HCT116 (cell line): ENCODE results near the gene TMEM237. TPM values are rescaled to one million over a fixed set of nuclear protein-coding genes. Genes with fewer than 3 reads are reported as not detected.
A peak's percentile ranks its signal among the peaks of the same experiment; 100 is the strongest.

Experiments
- ATAC-seq: fragments of 200-7000 bp; cut with Tn5 transposase; 2 replicates; pipeline ENCODE4 v1.9.1; 2020; ENCODE audit warnings: mild to moderate bottlenecking, moderate library complexity
- BruUV-seq: library from RNA; stranded (reverse); fragments of 400-500 nt; replicated peaks from 2 replicates; lab custom pipeline; 2021; lab: Mats Ljungman, UMichigan
- CTCF ChIA-PET: fragments of 300-600 bp; sonication (Branson Sonifier 250); formaldehyde crosslinking; loops from one replicate; lab custom pipeline; 2021; ENCODE audit warnings: antibody characterized with exemption; lab: Charles Lee
- POLR2A ChIA-PET: fragments of 300-600, 350-600 bp; sonication (Branson Sonifier 250); formaldehyde crosslinking; loops from one replicate; lab custom pipeline; 2021; ENCODE audit warnings: antibody characterized with exemption; lab: Charles Lee
- RAD21 ChIA-PET, 2 experiments: fragments of 300-600 bp; sonication (Branson Sonifier 250); formaldehyde crosslinking; loops; one replicate each; lab custom pipeline; 2023; ENCODE audit warnings: low total read pairs in 2 of 2; ENCODE audit not compliant: uncharacterized antibody in 2 of 2, unreplicated experiment in 2 of 2, low non-redundant PET in 1 of 2; lab: Charles Lee
- DNase-seq: peaks from one replicate; pipeline ENCODE4 v3.0.0-alpha.2; 2010; ENCODE audit warnings: low read depth, low spot score
- H2AFZ ChIP-seq: fragments of 200-600 bp; shearing (Covaris generic), sonication (generic); 2 replicates; pipeline ENCODE4 v1.6.1; 2017; ENCODE audit warnings: low read depth, mixed run types, mixed read lengths, antibody characterized with exemption, low read length; ENCODE audit not compliant: poor library complexity, severe bottlenecking
- H3K27ac ChIP-seq: 2 replicates; pipeline ENCODE4 v1.5.1; 2012; ENCODE audit warnings: low read depth, low read length
- H3K27me3 ChIP-seq: fragments of 200-600 bp; sonication (generic); 2 replicates; pipeline ENCODE4 v1.6.1; 2016; ENCODE audit warnings: mixed run types, low read length, mixed read lengths; ENCODE audit not compliant: insufficient read depth
- H3K36me3 ChIP-seq, 2 experiments: fragments of 200-500 bp in 1 of 2; fragments of 200-600 bp in 1 of 2; sonication (Bioruptor generic) in 1 of 2; sonication (generic) in 1 of 2; 2 replicates each; pipeline versions ENCODE4 v1.5.1 to v1.6.1; 2014 to 2016; ENCODE audit warnings: low read length in 2 of 2, inconsistent platforms in 1 of 2, mixed read lengths in 1 of 2, mixed run types in 1 of 2; ENCODE audit not compliant: insufficient read depth in 2 of 2, control insufficient read depth in 1 of 2
- H3K4me1 ChIP-seq, 2 experiments: fragments of 200-600 bp in 1 of 2; sonication (generic) in 1 of 2; 2 replicates each; pipeline versions ENCODE4 v1.5.1 to v1.6.1; 2012 to 2017; ENCODE audit warnings: low read length in 2 of 2, inconsistent platforms in 1 of 2, mild to moderate bottlenecking in 1 of 2, mixed read lengths in 1 of 2, mixed run types in 1 of 2, moderate library complexity in 1 of 2; ENCODE audit not compliant: insufficient read depth in 2 of 2, control insufficient read depth in 1 of 2
- H3K4me2 ChIP-seq: fragments of 200-600 bp; sonication (generic); 2 replicates; pipeline ENCODE4 v1.6.1; 2017; ENCODE audit warnings: mixed run types, low read length, mixed read lengths
- H3K4me3 ChIP-seq, 2 experiments: fragments of 200-600 bp in 1 of 2; sonication (generic) in 1 of 2; replicated peaks in 1 of 2; 2 replicates each; pipeline ENCODE4 v1.5.1; 2011 to 2016; ENCODE audit warnings: low read length in 2 of 2, control low read depth in 1 of 2, low read depth in 1 of 2, mild to moderate bottlenecking in 1 of 2, mixed read lengths in 1 of 2, mixed run types in 1 of 2
- H3K79me2 ChIP-seq: fragments of 200-600 bp; sonication (generic); 2 replicates; pipeline ENCODE4 v1.6.1; 2017; ENCODE audit warnings: mild to moderate bottlenecking, mixed run types, low read length, moderate library complexity, mixed read lengths; ENCODE audit not compliant: insufficient read depth
- H3K9ac ChIP-seq: fragments of 200-600 bp; sonication (generic); 2 replicates; pipeline ENCODE4 v1.6.1; 2016; ENCODE audit warnings: low read length, mixed read lengths
- H3K9me2 ChIP-seq: fragments of 200-600 bp; sonication (generic), shearing (Covaris generic); 2 replicates; pipeline ENCODE4 v1.6.1; 2017; ENCODE audit warnings: mixed run types, mild to moderate bottlenecking, moderate library complexity; ENCODE audit not compliant: insufficient read depth
- H3K9me3 ChIP-seq, 2 experiments: fragments of 200-500 bp in 1 of 2; fragments of 200-600 bp in 1 of 2; sonication (Bioruptor generic) in 1 of 2; sonication (generic) in 1 of 2; 2 replicates each; pipeline ENCODE4 v1.6.1; 2014 to 2017; ENCODE audit warnings: low read length in 2 of 2, mixed read lengths in 2 of 2, inconsistent platforms in 1 of 2, low read depth in 1 of 2, mild to moderate bottlenecking in 1 of 2, mixed run types in 1 of 2, moderate library complexity in 1 of 2; ENCODE audit not compliant: control insufficient read depth in 1 of 2, insufficient read depth in 1 of 2
- H4K20me1 ChIP-seq: fragments of 200-600 bp; sonication (generic), shearing (Covaris generic); 2 replicates; pipeline ENCODE4 v1.6.1; 2017; ENCODE audit warnings: mixed run types, mild to moderate bottlenecking, moderate library complexity; ENCODE audit not compliant: insufficient read depth
- ATF3 ChIP-seq: IDR thresholded peaks from 2 replicates; pipeline ENCODE4 v1.6.1; 2012
- CEBPB ChIP-seq: IDR thresholded peaks from 2 replicates; pipeline ENCODE4 v1.6.1; 2012; ENCODE audit warnings: low read depth
- FOSL1 ChIP-seq: IDR thresholded peaks from 2 replicates; pipeline ENCODE4 v1.6.1; 2012; ENCODE audit warnings: low read depth
- JUND ChIP-seq: IDR thresholded peaks from 2 replicates; pipeline ENCODE4 v1.6.1; 2012
- POLR2A ChIP-seq: IDR thresholded peaks from 2 replicates; pipeline ENCODE4 v1.7.0; 2011; ENCODE audit warnings: borderline replicate concordance; ENCODE audit not compliant: insufficient read depth, insufficient read length; ENCODE audit errors: extremely low read depth
- SIN3A ChIP-seq: IDR thresholded peaks from 2 replicates; pipeline ENCODE4 v1.6.1; 2012; ENCODE audit warnings: low read depth
- SRF ChIP-seq: IDR thresholded peaks from 2 replicates; pipeline ENCODE4 v1.6.1; 2012; ENCODE audit warnings: low read depth
- TCF7L2 ChIP-seq: IDR thresholded peaks from 2 replicates; pipeline ENCODE4 v1.7.0; 2011; ENCODE audit warnings: borderline replicate concordance, inconsistent platforms; ENCODE audit not compliant: insufficient read depth, insufficient read length; ENCODE audit errors: extremely low read depth
- ZNF274 ChIP-seq: fragments of 200-500 bp; sonication (Bioruptor generic); IDR thresholded peaks from 2 replicates; pipeline ENCODE4 v1.6.1; 2014; ENCODE audit warnings: mild to moderate bottlenecking, low read depth, low read length, inconsistent platforms
- intact Hi-C: fragments of 100-400 bp; cut with micrococcal nuclease; formaldehyde crosslinking; loops from 2 replicates; pipeline ENCODE4 v1.10.0; 2022
- total RNA-seq: library from RNA; stranded (reverse); gene quantifications from one replicate; pipeline ENCODE4 v1.2.1, GENCODE V29; 2021; ENCODE audit not compliant: unreplicated experiment

TMEM237 gene
- total RNA-seq, 1 experiment from 2014 or later = 29.4 TPM

- BruUV-seq = no TSS peak
- Histone ChIP-seq H3K9me2 (no peaks in the 10 kb centered on the region), H3K9ac (no peak overlapping the region), H3K9me3 (no peaks in the 10 kb centered on the region), H3K4me3 (no peak overlapping the region), H3K4me2 (no peak overlapping the region), H3K27ac (no peak overlapping the region), H4K20me1 (no peaks in the 10 kb centered on the region), H3K4me1 (no peaks in the 10 kb centered on the region), H3K27me3 (no peaks in the 10 kb centered on the region), H2AFZ (peak overlapping the region; percentile 37), H3K79me2 (no peaks in the 10 kb centered on the region), H3K36me3 (no peaks in the 10 kb centered on the region)
- ChIA-PET CTCF (no interaction called here), POLR2A (no interaction called here), RAD21 (no interaction called here)
- DNase-seq (no peak), ATAC-seq (no peak)
- TF ChIP-seq ATF3 (no peak), POLR2A (no peak), CEBPB (no peak), ZNF274 (no peak), JUND (no peak)
- intact Hi-C loops = no loop called here
These were observed 67.3 kb downstream of the TMEM237 start for GRCh38 chr2:201575971-201576370.

- Histone ChIP-seq H3K4me1 (no peaks in the 10 kb centered on the region), H4K20me1 (no peaks in the 10 kb centered on the region), H3K27ac (no peak overlapping the region), H3K36me3 (no peaks in the 10 kb centered on the region), H3K9me2 (no peaks in the 10 kb centered on the region), H3K9me3 (no peaks in the 10 kb centered on the region), H3K4me3 (no peak overlapping the region), H3K27me3 (no peaks in the 10 kb centered on the region), H3K79me2 (no peaks in the 10 kb centered on the region), H3K4me2 (no peak overlapping the region), H3K9ac (no peak overlapping the region), H2AFZ (peak overlapping the region; percentile 1)
- ATAC-seq = no peak
- ChIA-PET POLR2A (no interaction called here), CTCF (no interaction called here), RAD21 (no interaction called here)
- intact Hi-C loops = no loop called here
- no TSS peak for BruUV-seq
- DNase-seq = no peak
- TF ChIP-seq CEBPB (no peak), SRF (no peak), SIN3A (no peak), TCF7L2 (no peak), ZNF274 (no peak), FOSL1 (no peak), JUND (no peak)
These were observed 68.5 kb downstream of the TMEM237 start for GRCh38 chr2:201574766-201575165.
